Stimulated activated CD4-positive, alpha-beta T cell treated with anti-CD3 and anti-CD28 coated beads, Interleukin-12 subunit alpha, Interleukin-12 subunit beta, amount 100 ng/mL, for 4 hours (primary cell): Measurements from ENCODE around the gene NOMO2.
A peak's percentile ranks its signal among the peaks of the same experiment; 100 is the strongest.
"Not testable (repeated sequence)": the region's sequence is repeated elsewhere in the genome, so short reads cannot be mapped to it uniquely, and the experiment has no call there.

Experiments used
- DNase-seq: peaks from one replicate; pipeline ENCODE4 v3.0.0-alpha.2; 2020

NOMO2 gene

DNA sequence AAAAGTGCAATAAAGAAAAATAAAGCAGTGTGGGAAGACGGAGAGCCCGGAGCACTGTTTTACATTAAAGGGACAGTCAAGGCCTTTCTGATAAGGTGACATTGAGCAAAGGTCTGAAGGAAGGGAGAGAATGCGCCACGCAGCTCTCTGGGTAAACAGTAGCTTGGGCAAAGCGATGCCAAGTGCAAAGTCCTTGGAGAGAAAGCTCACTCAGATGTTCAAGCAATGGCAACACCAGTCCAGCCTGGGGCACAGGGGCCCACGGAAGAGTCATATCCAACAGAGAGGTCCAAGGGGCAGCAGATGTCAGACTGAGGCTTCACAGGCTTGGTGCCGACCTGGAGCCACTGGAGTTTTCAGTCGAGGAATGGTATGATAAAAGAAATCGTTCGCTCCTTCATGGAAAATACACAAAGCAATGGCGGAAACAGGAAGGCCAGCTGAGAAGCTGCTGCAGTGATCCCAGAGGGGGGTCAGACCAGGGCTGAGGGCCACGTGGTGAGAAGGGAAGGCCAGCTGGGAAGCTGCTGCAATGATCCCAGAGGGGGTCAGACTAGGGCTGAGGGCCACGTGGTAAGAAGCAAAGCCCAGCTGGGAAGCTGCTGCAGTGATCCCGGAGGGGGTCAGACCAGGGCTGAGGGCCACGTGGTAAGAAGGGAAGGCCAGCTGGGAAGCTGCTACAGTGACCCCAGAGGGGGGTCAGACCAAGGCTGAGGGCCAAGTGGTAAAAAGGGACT is 40.3 kb downstream of the NOMO2 start:
- not testable (repeated sequence) for DNase-seq

DNA sequence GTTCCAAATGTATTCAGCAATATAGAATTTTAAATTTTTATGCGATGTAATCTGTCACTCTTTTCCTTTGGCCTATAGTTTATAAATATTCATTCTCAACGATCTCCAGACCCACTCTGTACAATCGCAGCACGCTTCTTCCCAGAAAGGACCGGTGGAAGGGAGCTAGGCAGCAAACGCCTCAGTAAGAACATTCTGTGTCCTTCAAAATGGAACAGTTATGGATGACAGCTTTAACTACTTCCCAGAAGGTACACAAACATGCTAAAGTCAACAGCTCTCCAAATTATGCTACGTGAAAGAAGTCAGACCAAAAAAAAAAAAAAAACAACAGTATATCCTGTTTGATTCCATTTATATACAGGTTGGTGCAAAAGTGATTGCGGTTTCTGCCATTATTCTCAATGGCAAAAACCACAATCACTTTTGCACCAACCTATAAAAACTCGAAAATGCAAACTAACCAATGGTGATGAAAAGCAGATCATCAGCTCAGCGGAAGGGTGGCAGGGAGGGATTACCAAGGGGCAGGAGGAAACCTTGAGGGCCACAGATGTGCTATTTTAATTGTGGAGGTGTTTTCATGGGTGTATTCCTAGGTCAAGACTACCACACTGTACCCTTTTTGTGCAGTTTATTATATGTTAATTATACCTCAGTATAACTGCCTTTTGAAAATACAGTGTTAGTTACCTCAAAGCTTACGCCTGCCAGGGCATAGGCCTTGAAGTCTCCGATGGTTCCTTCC is 43.2 kb downstream of the NOMO2 start:
- not testable (repeated sequence) for DNase-seq

DNA sequence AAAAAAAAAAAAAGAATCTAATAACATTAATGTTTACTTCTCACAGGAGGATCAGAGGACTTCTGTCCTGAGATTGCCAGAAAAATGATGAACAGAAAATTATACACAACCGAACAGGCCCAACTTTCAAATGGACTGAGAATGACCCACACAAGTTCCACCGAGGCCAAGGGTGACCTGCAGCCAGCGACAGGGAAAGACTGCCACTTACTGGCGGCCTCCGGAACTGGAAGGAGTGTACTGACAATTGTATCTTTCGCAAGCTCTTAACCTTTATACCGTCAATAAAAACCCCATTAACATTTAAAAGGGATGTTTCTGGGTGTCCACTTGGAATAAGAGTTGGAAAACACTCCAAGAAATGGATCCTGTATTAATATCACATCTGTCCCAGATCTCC is 63.5 kb downstream of the NOMO2 start:
- not testable (repeated sequence) for DNase-seq

DNA sequence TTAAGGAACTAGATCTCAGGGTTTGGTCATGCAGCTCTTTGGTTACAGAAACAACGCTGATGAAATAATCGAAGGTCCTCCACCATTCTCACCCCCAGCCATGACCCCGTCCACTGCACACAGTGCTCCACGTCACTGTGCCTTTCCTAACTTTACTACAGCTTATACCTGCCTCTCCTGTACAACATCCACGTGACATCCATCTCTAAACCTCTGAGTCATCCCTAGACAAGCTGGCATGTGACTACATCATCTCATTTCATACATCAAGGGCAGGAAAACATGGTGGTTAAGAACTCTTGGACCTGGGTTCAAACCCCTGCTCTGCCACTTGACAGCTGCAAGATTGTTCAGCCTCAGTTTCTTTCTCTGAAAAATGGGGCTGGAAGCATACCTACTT is 64.9 kb downstream of the NOMO2 start:
- not testable (repeated sequence) for DNase-seq

DNA sequence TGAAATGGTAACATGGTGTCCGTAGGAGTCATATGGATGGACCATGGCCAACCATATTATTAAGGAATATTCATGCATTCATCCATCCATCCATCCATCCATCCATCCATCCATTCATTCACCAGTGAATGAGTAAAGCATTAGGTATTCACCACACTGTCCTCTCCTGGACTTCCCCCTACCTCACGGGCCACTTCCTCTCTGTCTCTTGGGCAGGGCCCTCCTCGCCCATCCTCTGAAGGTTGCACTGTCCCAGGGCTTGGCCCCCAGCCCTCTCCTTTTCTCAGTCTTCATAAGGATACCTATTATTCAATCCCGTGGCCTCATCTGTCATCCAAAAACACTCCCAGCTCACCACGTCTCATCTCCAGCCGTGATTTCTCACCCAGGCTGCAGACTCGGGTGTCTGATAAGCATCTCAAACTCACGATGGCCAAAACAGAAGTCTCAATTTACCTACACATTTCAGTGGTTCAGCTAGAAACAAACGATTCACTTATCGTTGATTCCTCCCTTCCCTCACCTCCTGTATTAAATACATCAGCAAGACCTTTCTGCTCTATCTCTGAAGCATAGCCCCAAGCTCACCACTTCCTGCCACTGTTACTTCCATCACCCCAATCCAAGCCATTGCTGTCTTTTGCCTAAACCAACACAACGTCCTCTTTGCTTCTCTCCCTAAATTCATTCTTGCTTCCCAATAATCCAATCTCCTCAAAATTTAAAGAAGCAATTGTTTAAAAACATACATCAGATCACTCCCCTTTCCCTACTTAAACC is 69.6 kb downstream of the NOMO2 start:
- DNase-seq: not testable (repeated sequence)

DNA sequence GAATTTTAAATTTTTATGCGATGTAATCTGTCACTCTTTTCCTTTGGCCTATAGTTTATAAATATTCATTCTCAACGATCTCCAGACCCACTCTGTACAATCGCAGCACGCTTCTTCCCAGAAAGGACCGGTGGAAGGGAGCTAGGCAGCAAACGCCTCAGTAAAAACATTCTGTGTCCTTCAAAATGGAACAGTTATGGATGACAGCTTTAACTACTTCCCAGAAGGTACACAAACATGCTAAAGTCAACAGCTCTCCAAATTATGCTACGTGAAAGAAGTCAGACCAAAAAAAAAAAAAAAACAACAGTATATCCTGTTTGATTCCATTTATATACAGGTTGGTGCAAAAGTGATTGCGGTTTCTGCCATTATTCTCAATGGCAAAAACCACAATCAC is 125.9 kb downstream of the NOMO2 start:
- not testable (repeated sequence) for DNase-seq

DNA sequence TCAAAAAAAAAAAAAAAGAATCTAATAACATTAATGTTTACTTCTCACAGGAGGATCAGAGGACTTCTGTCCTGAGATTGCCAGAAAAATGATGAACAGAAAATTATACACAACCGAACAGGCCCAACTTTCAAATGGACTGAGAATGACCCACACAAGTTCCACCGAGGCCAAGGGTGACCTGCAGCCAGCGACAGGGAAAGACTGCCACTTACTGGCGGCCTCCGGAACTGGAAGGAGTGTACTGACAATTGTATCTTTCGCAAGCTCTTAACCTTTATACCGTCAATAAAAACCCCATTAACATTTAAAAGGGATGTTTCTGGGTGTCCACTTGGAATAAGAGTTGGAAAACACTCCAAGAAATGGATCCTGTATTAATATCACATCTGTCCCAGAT is 146.1 kb downstream of the NOMO2 start:
- DNase-seq: not testable (repeated sequence)

DNA sequence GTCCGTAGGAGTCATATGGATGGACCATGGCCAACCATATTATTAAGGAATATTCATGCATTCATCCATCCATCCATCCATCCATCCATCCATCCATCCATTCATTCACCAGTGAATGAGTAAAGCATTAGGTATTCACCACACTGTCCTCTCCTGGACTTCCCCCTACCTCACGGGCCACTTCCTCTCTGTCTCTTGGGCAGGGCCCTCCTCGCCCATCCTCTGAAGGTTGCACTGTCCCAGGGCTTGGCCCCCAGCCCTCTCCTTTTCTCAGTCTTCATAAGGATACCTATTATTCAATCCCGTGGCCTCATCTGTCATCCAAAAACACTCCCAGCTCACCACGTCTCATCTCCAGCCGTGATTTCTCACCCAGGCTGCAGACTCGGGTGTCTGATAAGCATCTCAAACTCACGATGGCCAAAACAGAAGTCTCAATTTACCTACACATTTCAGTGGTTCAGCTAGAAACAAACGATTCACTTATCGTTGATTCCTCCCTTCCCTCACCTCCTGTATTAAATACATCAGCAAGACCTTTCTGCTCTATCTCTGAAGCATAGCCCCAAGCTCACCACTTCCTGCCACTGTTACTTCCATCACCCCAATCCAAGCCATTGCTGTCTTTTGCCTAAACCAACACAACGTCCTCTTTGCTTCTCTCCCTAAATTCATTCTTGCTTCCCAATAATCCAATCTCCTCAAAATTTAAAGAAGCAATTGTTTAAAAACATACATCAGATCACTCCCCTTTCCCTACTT is 152.2 kb downstream of the NOMO2 start:
- DNase-seq: not testable (repeated sequence)

DNA sequence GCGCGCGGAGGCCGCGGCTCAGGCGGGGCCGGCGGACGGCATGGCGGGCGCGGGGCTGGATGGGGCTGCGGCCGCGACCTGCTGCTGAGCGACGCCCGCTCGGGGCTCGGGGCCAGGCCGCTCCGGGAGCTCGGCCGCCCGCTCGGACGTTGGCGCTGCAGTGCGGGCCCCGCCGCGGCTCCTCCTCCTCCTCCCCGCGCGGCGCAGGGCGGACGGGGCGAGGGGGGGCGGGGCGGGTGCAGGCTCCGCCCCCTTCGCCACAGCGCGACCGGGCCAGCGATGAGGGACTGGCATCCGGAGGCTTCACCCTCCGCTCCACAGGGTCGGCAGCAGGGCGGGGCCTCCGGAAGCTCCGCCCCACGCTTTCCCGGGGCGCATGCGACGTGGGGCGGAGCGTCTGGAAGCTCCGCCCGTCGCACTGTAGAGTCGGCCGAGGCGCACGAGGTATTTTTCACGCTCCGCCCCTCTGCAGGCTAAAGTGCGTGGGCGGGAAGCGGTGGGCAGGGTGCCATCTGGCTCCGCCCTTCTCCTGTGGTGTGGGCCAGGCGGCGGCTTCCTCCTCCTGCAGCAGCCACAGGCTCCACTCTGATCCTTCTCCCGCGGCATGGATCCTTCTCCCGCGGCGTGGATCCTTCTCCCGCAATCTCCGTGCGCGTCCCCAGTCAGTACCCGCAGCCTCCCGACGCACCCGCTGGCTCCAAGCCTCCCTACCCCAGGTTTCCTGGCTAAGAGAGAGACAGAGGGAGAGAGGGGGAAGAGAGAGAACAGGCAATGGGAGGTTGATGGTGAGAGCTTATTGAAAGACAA is 159.8 kb downstream of the NOMO2 start:
- DNase-seq: not testable (repeated sequence)

DNA sequence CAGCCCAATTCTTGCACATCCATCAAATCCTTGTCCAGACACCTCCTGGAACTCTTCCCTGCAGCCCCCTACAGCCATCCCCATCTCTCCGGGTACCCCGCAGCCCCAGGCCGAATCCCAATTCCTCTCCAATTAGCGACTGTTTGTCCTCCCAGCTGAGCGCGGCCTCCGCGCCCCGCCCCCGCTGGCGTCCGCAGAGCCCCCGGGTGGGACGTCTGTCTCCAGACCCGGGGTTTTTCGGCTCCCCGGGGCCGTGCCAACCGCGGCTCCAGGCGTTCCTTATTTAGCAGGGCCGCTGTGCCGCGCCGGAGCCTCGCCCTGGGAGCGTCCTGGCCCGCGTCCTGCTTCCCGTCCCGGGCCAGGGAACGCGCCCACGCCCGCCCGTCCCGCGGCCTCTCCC is 160.7 kb downstream of the NOMO2 start:
- DNase-seq: peak; percentile 1

DNA sequence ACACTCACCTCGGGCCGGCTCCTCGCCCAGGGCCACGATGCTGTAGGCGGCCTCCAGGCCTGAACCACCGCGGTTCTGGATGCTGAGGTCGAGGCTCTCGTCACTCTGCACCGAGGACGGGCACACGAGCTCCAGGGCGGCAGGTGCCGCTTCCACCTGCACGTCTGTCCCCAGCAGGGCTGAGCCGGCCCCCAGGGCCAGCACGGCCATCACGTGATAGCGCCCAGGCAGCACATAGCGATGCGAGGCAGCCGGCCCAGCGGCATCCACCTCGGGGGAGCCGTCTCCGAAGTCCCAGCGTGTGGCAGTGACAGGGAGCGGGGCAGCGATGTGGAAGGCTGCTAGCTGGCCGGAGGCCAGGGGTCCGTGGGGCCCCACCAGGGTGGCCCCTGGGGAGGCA is 167.5 kb downstream of the NOMO2 start:
- DNase-seq: not testable (repeated sequence)

DNA sequence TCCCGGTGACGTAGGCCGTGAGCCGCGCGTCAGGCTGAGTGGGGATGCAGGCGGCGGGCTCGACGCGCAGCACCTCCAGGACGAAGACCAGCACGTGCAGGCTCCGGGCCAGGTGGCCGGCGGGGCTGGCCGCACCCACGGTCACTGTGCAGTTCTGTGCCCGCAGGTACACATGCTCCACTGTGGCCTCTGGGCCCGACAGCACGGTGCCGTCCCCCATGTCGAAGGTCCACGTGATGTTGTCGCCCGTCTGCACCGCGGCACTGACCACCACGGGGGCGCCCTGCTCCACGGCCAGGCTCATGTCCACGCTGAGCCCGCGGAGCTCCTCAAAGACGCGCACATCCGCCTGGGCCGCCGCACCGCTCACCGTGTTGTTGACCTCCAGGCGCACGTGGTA is 174.1 kb downstream of the NOMO2 start:
- not testable (repeated sequence) for DNase-seq

DNA sequence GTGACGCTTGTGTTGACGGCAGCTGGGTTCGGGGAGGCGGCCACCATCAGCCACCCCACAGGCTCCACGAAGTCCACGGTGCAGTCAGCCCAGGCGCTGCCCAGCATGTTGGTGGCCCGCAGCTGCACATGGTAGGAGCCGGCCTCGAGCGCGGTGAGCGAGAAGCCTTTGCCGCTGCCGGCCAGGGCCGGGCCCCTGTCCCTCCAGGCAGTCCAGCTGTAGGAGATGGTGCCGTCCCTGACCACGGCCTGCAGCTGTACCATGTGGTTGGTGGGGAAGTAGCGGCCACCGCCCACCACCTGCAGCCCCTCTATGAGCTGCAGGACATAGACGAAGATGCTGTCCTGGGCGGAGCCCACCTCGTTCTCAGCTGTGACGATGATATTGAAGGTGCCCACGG is 175.4 kb downstream of the NOMO2 start:
- not testable (repeated sequence) for DNase-seq

DNA sequence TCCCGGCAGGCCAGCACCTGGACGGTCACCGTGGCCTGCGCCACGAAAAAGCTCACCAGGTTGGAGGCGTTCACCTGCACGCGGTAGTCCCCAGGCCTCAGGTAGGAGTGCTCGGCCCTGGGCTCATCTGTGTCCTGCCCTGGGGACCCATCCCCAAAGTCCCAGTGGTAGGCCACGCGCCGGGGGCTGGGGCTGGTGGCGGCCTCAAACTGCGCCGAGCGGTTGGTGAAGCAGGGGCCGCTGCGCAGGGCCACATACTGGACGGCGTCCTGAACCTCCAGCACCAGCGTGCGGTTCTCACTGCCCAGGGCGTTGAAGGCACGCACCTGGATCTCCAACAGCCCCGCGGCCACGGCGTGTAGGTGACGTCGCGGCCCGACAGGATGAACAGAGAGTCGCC is 176.6 kb downstream of the NOMO2 start:
- not testable (repeated sequence) for DNase-seq

DNA sequence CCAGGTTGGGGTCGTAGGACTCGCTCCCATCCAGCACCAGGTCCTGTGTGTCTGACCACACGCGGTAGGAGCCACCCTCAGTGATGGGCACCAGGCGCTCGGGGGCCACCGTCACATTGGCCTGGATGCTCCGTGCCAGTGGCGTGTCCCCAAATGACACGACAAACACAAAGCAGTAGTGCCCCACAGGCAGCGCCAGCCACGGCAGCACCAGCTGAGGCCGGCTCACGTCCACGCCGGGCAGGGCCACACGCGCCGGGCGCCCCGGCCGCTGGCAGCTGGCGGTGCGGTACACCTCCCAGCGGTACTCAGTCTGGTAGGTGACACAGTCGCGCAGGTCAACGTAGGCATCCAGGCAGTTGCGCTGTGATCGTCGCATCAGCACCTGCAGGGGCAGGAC is 177.0 kb downstream of the NOMO2 start:
- not testable (repeated sequence) for DNase-seq

DNA sequence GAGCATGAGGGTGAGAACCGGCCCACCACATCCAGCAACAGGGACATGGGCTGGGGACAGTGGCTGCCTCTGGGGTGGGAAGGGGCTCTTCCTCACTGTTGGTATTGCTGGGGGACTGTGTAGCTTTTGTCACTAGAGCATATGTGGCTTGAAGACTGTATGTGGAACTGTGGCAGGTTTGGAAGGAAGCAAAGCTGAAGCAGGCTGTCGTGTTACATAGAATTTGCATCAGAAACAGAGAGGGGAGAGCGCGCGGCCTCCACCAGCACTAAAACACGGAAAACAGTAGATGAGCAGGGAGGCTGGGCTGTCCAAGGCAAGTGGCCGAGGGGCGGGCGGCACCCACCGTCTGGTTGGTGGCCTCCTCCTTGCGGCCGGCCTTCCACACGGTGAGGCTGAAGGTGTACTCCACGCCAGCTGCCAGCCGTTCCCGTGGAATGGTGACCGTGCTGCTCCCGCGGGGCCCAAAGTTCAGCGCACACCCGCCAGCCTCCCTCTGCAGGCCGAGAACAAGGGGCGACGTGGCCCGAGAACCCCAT is 177.7 kb downstream of the NOMO2 start:
- not testable (repeated sequence) for DNase-seq

DNA sequence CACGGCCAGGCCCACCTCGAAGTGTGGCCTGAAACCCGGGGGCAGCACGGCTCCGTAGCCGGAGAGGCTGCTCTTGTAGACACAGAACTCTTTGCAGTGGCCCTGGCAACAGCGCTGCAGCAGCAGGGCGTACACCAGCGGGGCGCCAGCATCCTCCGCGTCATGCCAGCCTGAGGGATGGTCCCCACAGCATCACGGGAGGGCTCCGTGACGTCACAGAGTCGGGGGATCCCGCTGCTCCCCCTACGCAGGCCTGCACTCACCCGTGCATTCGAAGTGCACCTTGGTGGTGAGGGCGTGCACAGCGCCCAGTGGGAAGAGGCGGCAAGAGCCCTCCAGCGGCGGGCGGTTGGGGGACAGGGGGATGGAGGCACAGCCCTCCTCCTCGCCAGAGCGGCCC is 179.2 kb downstream of the NOMO2 start:
- DNase-seq: not testable (repeated sequence)
